OCI-LY1 (cell line): ENCODE results near the gene NDUFB1.
A peak's percentile ranks its signal among the peaks of the same experiment; 100 is the strongest.

Source experiments
- H2AFZ ChIP-seq: fragments of 200-600 bp; sonication (generic), shearing (Covaris generic); 2 replicates; pipeline ENCODE4 v1.6.0; 2014; ENCODE audit warnings: antibody characterized with exemption, mild to moderate bottlenecking, low read length
- H3F3A ChIP-seq: fragments of 200-600 bp; sonication (generic), shearing (Covaris generic); 2 replicates; pipeline ENCODE4 v1.6.0; 2014; ENCODE audit warnings: mild to moderate bottlenecking, antibody characterized with exemption, low read length, moderate library complexity; ENCODE audit not compliant: insufficient read depth
- H3K27ac ChIP-seq: fragments of 200-600 bp; sonication (generic); 2 replicates; pipeline ENCODE4 v1.5.1; 2014; ENCODE audit warnings: low read length, mixed run types, mild to moderate bottlenecking, low read depth; ENCODE audit not compliant: poor library complexity, severe bottlenecking
- H3K27me3 ChIP-seq: fragments of 200-600 bp; sonication (generic); 2 replicates; pipeline ENCODE4 v1.6.0; 2014; ENCODE audit warnings: antibody characterized with exemption, mild to moderate bottlenecking, low read length, moderate library complexity; ENCODE audit not compliant: insufficient read depth
- H3K36me3 ChIP-seq: fragments of 200-600 bp; sonication (generic); 2 replicates; pipeline ENCODE4 v1.6.1; 2014; ENCODE audit warnings: mild to moderate bottlenecking, antibody characterized with exemption, low read length, moderate library complexity, mixed read lengths; ENCODE audit not compliant: insufficient read depth
- H3K4me1 ChIP-seq: fragments of 200-600 bp; sonication (generic); 2 replicates; pipeline ENCODE4 v1.5.1; 2014; ENCODE audit warnings: mild to moderate bottlenecking, low read length, moderate library complexity; ENCODE audit not compliant: insufficient read depth, severe bottlenecking
- H3K4me2 ChIP-seq: fragments of 200-600 bp; sonication (generic), shearing (Covaris generic); 2 replicates; pipeline ENCODE4 v1.6.1; 2014; ENCODE audit warnings: low read length
- H3K4me3 ChIP-seq: fragments of 200-600 bp; sonication (generic); 2 replicates; pipeline ENCODE4 v1.5.1; 2014; ENCODE audit warnings: low read length, low read depth, mild to moderate bottlenecking, mixed read lengths; ENCODE audit not compliant: poor library complexity, severe bottlenecking
- H3K79me2 ChIP-seq: fragments of 200-600 bp; shearing (Covaris generic); 2 replicates; pipeline ENCODE4 v1.6.1; 2016; ENCODE audit warnings: mixed run types, low read length, mixed read lengths; ENCODE audit not compliant: insufficient read depth
- H3K9ac ChIP-seq: fragments of 200-600 bp; sonication (generic), shearing (Covaris generic); 2 replicates; pipeline ENCODE4 v1.6.1; 2014; ENCODE audit warnings: mild to moderate bottlenecking, low read length, mixed read lengths
- H3K9me2 ChIP-seq: fragments of 200-600 bp; sonication (generic), shearing (Covaris generic); 2 replicates; pipeline ENCODE4 v1.6.1; 2014; ENCODE audit warnings: low read depth, mild to moderate bottlenecking, low read length, mixed read lengths
- H3K9me3 ChIP-seq: fragments of 200-600 bp; shearing (Covaris generic); 2 replicates; pipeline ENCODE4 v1.6.1; 2014; ENCODE audit warnings: low read length, mixed read lengths
- H4K20me1 ChIP-seq: fragments of 200-600 bp; sonication (generic), shearing (Covaris generic); 2 replicates; pipeline ENCODE4 v1.6.0; 2016; ENCODE audit warnings: mild to moderate bottlenecking, low read length; ENCODE audit not compliant: insufficient read depth
- CTCF ChIP-seq: fragments of 200-600 bp; sonication (generic), shearing (Covaris generic); IDR thresholded peaks from 2 replicates; pipeline ENCODE4 v1.5.1; 2017; ENCODE audit warnings: mild to moderate bottlenecking, antibody characterized with exemption, low read length, moderate library complexity, mixed read lengths
- EZH2 ChIP-seq: fragments of 200-600 bp; sonication (generic), shearing (Covaris generic); IDR thresholded peaks from 2 replicates; pipeline ENCODE4 v1.8.0; 2017; ENCODE audit warnings: borderline replicate concordance, mixed run types, mild to moderate bottlenecking, antibody characterized with exemption, low read length, moderate library complexity, mixed read lengths

The NDUFB1 gene

GRCh38 chr14:92121670-92122350, at the start of gene NDUFB1, which contains the start of gene CPSF2:
NDUFB1 (minus strand) TSS chr14:92121706; CDS start chr14:92117637, 4,069 bp downstream.
CPSF2 (plus strand) TSS chr14:92121969; CDS start chr14:92130985, 9,016 bp downstream.
- no peaks in the 10 kb centered on the region for H3K9me2 ChIP-seq
- no peak within 1 kb of the TSS for H2AFZ ChIP-seq
- H3K27ac ChIP-seq = peak within 1 kb of the TSS; percentile 73
- peak within 1 kb of the TSS; percentile 96 for H3K4me3 ChIP-seq
- H3K9ac ChIP-seq = peak within 1 kb of the TSS; percentile 98
- H3K4me2 ChIP-seq = peak within 1 kb of the TSS; percentile 81
- peaks cover 18% of the 10 kb centered on the region for H3K79me2 ChIP-seq
- peaks cover 1% of the 10 kb centered on the region; the same call in 1 of the 2 replicates for H3F3A ChIP-seq
- no peaks in the 10 kb centered on the region for H3K9me3 ChIP-seq
- H4K20me1 ChIP-seq = no peaks in the 10 kb centered on the region
- peaks cover 40% of the 10 kb centered on the region for H3K4me1 ChIP-seq
- H3K27me3 ChIP-seq = no peaks in the 10 kb centered on the region
- H3K36me3 ChIP-seq = peaks cover 63% of the 10 kb centered on the region
- TF ChIP-seq CTCF = no peak
- no peak for TF ChIP-seq EZH2

GRCh38 chr14:92164958-92165357, 43.5 kb upstream of the NDUFB1 start:
- Histone ChIP-seq H3K36me3 (peaks cover 78% of the 10 kb centered on the region), H3K27ac (no peak overlapping the region), H3K9me2 (no peaks in the 10 kb centered on the region), H3K27me3 (no peaks in the 10 kb centered on the region), H3K4me1 (no peaks in the 10 kb centered on the region), H3K4me3 (no peak overlapping the region), H3F3A (no peaks in the 10 kb centered on the region), H4K20me1 (no peaks in the 10 kb centered on the region), H3K9me3 (peaks cover 10% of the 10 kb centered on the region), H3K4me2 (no peak overlapping the region), H3K9ac (no peak overlapping the region), H3K79me2 (no peaks in the 10 kb centered on the region), H2AFZ (no peak overlapping the region)
- TF ChIP-seq CTCF (no peak), EZH2 (no peak)

- no peaks in the 10 kb centered on the region for H3K27me3 ChIP-seq
- peaks cover 10% of the 10 kb centered on the region for H3K9me3 ChIP-seq
- no peak for TF ChIP-seq CTCF
- no peak for TF ChIP-seq EZH2
- H2AFZ ChIP-seq = no peak overlapping the region
- no peak overlapping the region for H3K4me3 ChIP-seq
- no peaks in the 10 kb centered on the region for H3F3A ChIP-seq
- H3K36me3 ChIP-seq = peaks cover 100% of the 10 kb centered on the region
- H3K27ac ChIP-seq = no peak overlapping the region
- H3K9ac ChIP-seq = no peak overlapping the region
- H3K79me2 ChIP-seq = no peaks in the 10 kb centered on the region
- no peaks in the 10 kb centered on the region for H3K4me1 ChIP-seq
- H3K4me2 ChIP-seq = no peak overlapping the region
- no peaks in the 10 kb centered on the region for H3K9me2 ChIP-seq
- H4K20me1 ChIP-seq = no peaks in the 10 kb centered on the region
Observed at GRCh38 chr14:92161521-92161920, 40.0 kb upstream of the NDUFB1 start.
